H1 (cell line): ENCODE results near the gene NCAM1. TPM values are rescaled to one million over a fixed set of nuclear protein-coding genes. Genes with fewer than 3 reads are reported as not detected.

Source experiments
- CTCF ChIA-PET: fragments of 300-600 bp; sonication (Branson Sonifier 250); formaldehyde crosslinking; loops from one replicate; lab custom pipeline; 2021; ENCODE audit not compliant: partially characterized antibody; lab: Charles Lee
- POLR2A ChIA-PET: fragments of 300-600 bp; sonication (Branson Sonifier 250); formaldehyde crosslinking; loops from one replicate; lab custom pipeline; 2021; ENCODE audit warnings: inconsistent platforms; ENCODE audit not compliant: partially characterized antibody; lab: Charles Lee
- DNase-seq, 2 experiments: peaks; one replicate each; pipeline versions ENCODE4 v3.0.0 to v3.0.0-alpha.2; 2010 to 2022; ENCODE audit warnings: low spot score in 2 of 2, low read depth in 1 of 2, mixed read lengths in 1 of 2
- FAIRE-seq: peaks from 2 replicates; lab custom pipeline; 2011; peaks lifted over from hg19 to GRCh38; lab: Jason Lieb, UNC
- H2AFZ ChIP-seq: 2 replicates; pipeline ENCODE4 v1.8.1; 2012; ENCODE audit warnings: low read length, inconsistent platforms
- H2AK5ac ChIP-seq: 2 replicates; pipeline ENCODE4 v1.6.1; 2013; ENCODE audit warnings: low read depth, low read length
- H2BK120ac ChIP-seq: replicated peaks from 2 replicates; pipeline ENCODE3; 2013; ENCODE audit warnings: low read depth, low read length, inconsistent platforms
- H2BK12ac ChIP-seq: 2 replicates; pipeline ENCODE4 v1.6.1; 2013; ENCODE audit warnings: low read depth, low read length
- H2BK15ac ChIP-seq: 2 replicates; pipeline ENCODE4 v1.6.1; 2013; ENCODE audit warnings: low read length
- H2BK20ac ChIP-seq: 2 replicates; pipeline ENCODE4 v1.6.1; 2013; ENCODE audit warnings: low read length
- H2BK5ac ChIP-seq: 2 replicates; pipeline ENCODE4 v1.6.1; 2013; ENCODE audit warnings: low read depth, low read length
- H3K14ac ChIP-seq: 2 replicates; pipeline ENCODE4 v1.6.1; 2013; ENCODE audit warnings: inconsistent platforms; ENCODE audit not compliant: insufficient read length
- H3K18ac ChIP-seq: 2 replicates; pipeline ENCODE4 v1.6.1; 2013; ENCODE audit warnings: low read length; ENCODE audit errors: extremely low read depth
- H3K23ac ChIP-seq: 2 replicates; pipeline ENCODE4 v1.6.1; 2013; ENCODE audit warnings: inconsistent platforms; ENCODE audit not compliant: insufficient read length
- H3K23me2 ChIP-seq: 2 replicates; pipeline ENCODE4 v1.6.1; 2013; ENCODE audit warnings: low read depth, low read length
- H3K27ac ChIP-seq: 2 replicates; pipeline ENCODE4 v1.6.1; 2011; ENCODE audit warnings: low read depth, low read length, inconsistent platforms
- H3K27me3 ChIP-seq, 4 experiments: replicated peaks in 1 of 4; 1 replicate in 1 of 4; 2 replicates in 3 of 4; pipeline versions ENCODE4 v1.6.1 to v1.8.1; 2011 to 2013; ENCODE audit warnings: low read length in 3 of 4, mild to moderate bottlenecking in 3 of 4, inconsistent platforms in 2 of 4, mixed read lengths in 2 of 4, moderate library complexity in 1 of 4; ENCODE audit not compliant: control insufficient read depth in 3 of 4, insufficient read depth in 3 of 4; ENCODE audit errors: extremely low read depth in 1 of 4
- H3K36me3 ChIP-seq, 4 experiments: 2 replicates each; pipeline versions ENCODE4 v1.6.1 to v1.8.1; 2011 to 2013; ENCODE audit warnings: mild to moderate bottlenecking in 4 of 4, low read length in 3 of 4, moderate library complexity in 2 of 4, control low read depth in 1 of 4, inconsistent platforms in 1 of 4; ENCODE audit not compliant: insufficient read depth in 4 of 4, control insufficient read depth in 2 of 4
- H3K4ac ChIP-seq: replicated peaks from 2 replicates; pipeline ENCODE3; 2013; ENCODE audit warnings: low read length, low read depth, mixed read lengths, inconsistent platforms; ENCODE audit not compliant: insufficient read length
- H3K4me1 ChIP-seq, 4 experiments: replicated peaks in 1 of 4; 1 replicate in 1 of 4; 2 replicates in 3 of 4; pipeline versions ENCODE4 v1.6.1 to v1.8.1; 2011 to 2013; ENCODE audit warnings: low read length in 3 of 4, inconsistent platforms in 2 of 4, mixed read lengths in 1 of 4; ENCODE audit not compliant: insufficient read depth in 4 of 4, control insufficient read depth in 3 of 4
- H3K4me2 ChIP-seq, 2 experiments: 2 replicates each; pipeline versions ENCODE4 v1.6.1 to v1.8.1; 2011 to 2013; ENCODE audit warnings: low read depth in 2 of 2, low read length in 2 of 2, control low read depth in 1 of 2, inconsistent platforms in 1 of 2, mild to moderate bottlenecking in 1 of 2; ENCODE audit not compliant: insufficient read depth in 1 of 2
- H3K4me3 ChIP-seq, 4 experiments: fragments of 200-600, 300-600 bp in 1 of 4; sonication (generic), shearing (Covaris generic), sonication (Bioruptor Twin) in 1 of 4; 2 replicates each; pipeline versions ENCODE4 v1.5.1 to v1.8.1; 2011 to 2016; ENCODE audit warnings: low read length in 4 of 4, low read depth in 3 of 4, control low read depth in 2 of 4, inconsistent platforms in 2 of 4, mild to moderate bottlenecking in 2 of 4, mixed read lengths in 1 of 4, moderate library complexity in 1 of 4; ENCODE audit not compliant: insufficient read depth in 2 of 4; ENCODE audit errors: extremely low read depth in 1 of 4
- H3K56ac ChIP-seq: replicated peaks from 2 replicates; pipeline ENCODE3; 2013; ENCODE audit warnings: low read depth, mild to moderate bottlenecking, mixed read lengths, low read length, inconsistent platforms; ENCODE audit not compliant: insufficient read length
- H3K79me1 ChIP-seq: 2 replicates; pipeline ENCODE4 v1.6.1; 2013; ENCODE audit warnings: low read depth, low read length, control low read depth
- H3K79me2 ChIP-seq, 2 experiments: 2 replicates each; pipeline versions ENCODE4 v1.6.1 to v1.8.1; 2012 to 2013; ENCODE audit warnings: low read length in 2 of 2, mild to moderate bottlenecking in 2 of 2, inconsistent platforms in 1 of 2; ENCODE audit not compliant: insufficient read depth in 2 of 2, control insufficient read depth in 1 of 2
- H3K9ac ChIP-seq, 4 experiments: replicated peaks in 1 of 4; 1 replicate in 1 of 4; 2 replicates in 3 of 4; pipeline versions ENCODE4 v1.6.1 to v1.8.1; 2011 to 2013; ENCODE audit warnings: low read depth in 3 of 4, low read length in 3 of 4, control low read depth in 2 of 4, mild to moderate bottlenecking in 2 of 4, moderate library complexity in 2 of 4, inconsistent platforms in 1 of 4; ENCODE audit errors: extremely low read depth in 1 of 4
- H3K9me3 ChIP-seq, 2 experiments: 2 replicates each; pipeline versions ENCODE4 v1.6.1 to v1.8.1; 2012 to 2013; ENCODE audit warnings: mild to moderate bottlenecking in 2 of 2, moderate library complexity in 2 of 2, control low read depth in 1 of 2, inconsistent platforms in 1 of 2, low read depth in 1 of 2, low read length in 1 of 2, mixed read lengths in 1 of 2; ENCODE audit not compliant: insufficient read depth in 2 of 2
- H4K20me1 ChIP-seq, 2 experiments: replicated peaks in 1 of 2; 2 replicates each; pipeline versions ENCODE3 to v1.8.1; 2011 to 2013; ENCODE audit warnings: inconsistent platforms in 2 of 2, low read length in 2 of 2, mild to moderate bottlenecking in 1 of 2; ENCODE audit not compliant: insufficient read depth in 2 of 2, control insufficient read depth in 1 of 2
- H4K5ac ChIP-seq: 2 replicates; pipeline ENCODE4 v1.6.1; 2013; ENCODE audit warnings: low read length, low read depth, mixed read lengths, inconsistent platforms; ENCODE audit not compliant: insufficient read length
- H4K8ac ChIP-seq: 2 replicates; pipeline ENCODE4 v1.8.0; 2013; ENCODE audit warnings: mild to moderate bottlenecking, moderate library complexity, low read length, inconsistent platforms; ENCODE audit not compliant: insufficient read depth; ENCODE audit errors: extremely low read depth
- H4K91ac ChIP-seq: replicated peaks from 2 replicates; pipeline ENCODE3; 2013; ENCODE audit warnings: low read length, mixed read lengths, inconsistent platforms; ENCODE audit not compliant: insufficient read length
- BACH1 ChIP-seq: IDR thresholded peaks from 2 replicates; pipeline ENCODE4 v1.6.1; 2012; ENCODE audit warnings: low read length, improper control_type of control experiment
- BCL11A ChIP-seq, 2 experiments: IDR thresholded peaks; one replicate each; pipeline ENCODE4 v1.6.1; 2011; ENCODE audit warnings: low read depth in 2 of 2, low read length in 2 of 2, mild to moderate bottlenecking in 2 of 2
- CTBP2 ChIP-seq: IDR thresholded peaks from 2 replicates; pipeline ENCODE4 v1.7.0; 2011; ENCODE audit warnings: borderline replicate concordance, mild to moderate bottlenecking, moderate library complexity, mixed read lengths, low read length; ENCODE audit not compliant: insufficient read depth, insufficient read length
- EZH2 ChIP-seq: fragments of 200-600 bp; sonication (generic); IDR thresholded peaks from 2 replicates; pipeline ENCODE4 v1.7.1; 2012; ENCODE audit warnings: low read depth, mild to moderate bottlenecking, moderate library complexity, low read length, inconsistent platforms; ENCODE audit not compliant: severe bottlenecking
- GABPA ChIP-seq: IDR thresholded peaks from 2 replicates; pipeline ENCODE4 v1.6.1; 2011; ENCODE audit warnings: mild to moderate bottlenecking, low read length, moderate library complexity, borderline replicate concordance; ENCODE audit not compliant: insufficient read depth
- RAD21 ChIP-seq, 2 experiments: IDR thresholded peaks in 1 of 2; conservative IDR thresholded peaks in 1 of 2; 2 replicates each; pipeline ENCODE4 v1.6.1; 2011; ENCODE audit warnings: low read depth in 2 of 2, low read length in 2 of 2, improper control_type of control experiment in 1 of 2, inconsistent platforms in 1 of 2, mild to moderate bottlenecking in 1 of 2, moderate library complexity in 1 of 2
- RFX5 ChIP-seq: IDR thresholded peaks from 2 replicates; pipeline ENCODE4 v1.6.1; 2011; ENCODE audit warnings: low read depth, low read length, improper control_type of control experiment, borderline replicate concordance
- RXRA ChIP-seq: IDR thresholded peaks from 2 replicates; pipeline ENCODE4 v1.6.1; 2011; ENCODE audit warnings: low read depth, mild to moderate bottlenecking, low read length, moderate library complexity; ENCODE audit not compliant: insufficient read depth
- SP1 ChIP-seq: IDR thresholded peaks from 2 replicates; pipeline ENCODE4 v1.6.1; 2011; ENCODE audit warnings: low read depth, low read length
- TEAD4 ChIP-seq: IDR thresholded peaks from 2 replicates; pipeline ENCODE4 v1.6.1; 2012; ENCODE audit warnings: low read depth, low read length, inconsistent platforms, mixed read lengths
- WGBS, 2 experiments: shearing (Covaris generic) in 1 of 2; methylation state at CpG; one replicate each; pipeline versions ENCODE4 v1.1.6 to v1.1.7; 2013 to 2015; ENCODE audit warnings: low lambda C conversion rate in 2 of 2, mixed read lengths in 2 of 2, inconsistent platforms in 1 of 2, low coverage in 1 of 2, missing lambda C conversion rate in 1 of 2; ENCODE audit not compliant: insufficient replicate concordance in 2 of 2, insufficient coverage in 1 of 2, insufficient read length in 1 of 2; ENCODE audit errors: extremely low coverage in 1 of 2, missing lambda C conversion rate in 1 of 2; 5-methylcytosine and 5-hydroxymethylcytosine counted together
- polyA plus RNA-seq, 7 experiments: library from polyadenylated mRNA; depleted of rRNA in 3 of 7; stranded (reverse) in 5 of 7; unstranded in 2 of 7; fragments of >200 nt in 5 of 7; fragments of 200-250 nt in 2 of 7; gene quantifications; 1 replicate in 5 of 7; 2 replicates in 1 of 7; 4 replicates in 1 of 7; pipeline versions ENCODE4 v1.2.1 to v1.2.3, GENCODE V29; 2011 to 2013; ENCODE audit warnings: missing spikeins in 2 of 7, mixed read lengths in 2 of 7
- total RNA-seq: library from RNA; stranded (reverse); fragmentation: NEBNext Ultra II Directional; extraction: Animal tissue kit (Norgen Biotek cat#: 25700); gene quantifications from 2 replicates; pipeline ENCODE4 v1.2.1, GENCODE V29; 2021

Gene NCAM1
- total and polyA plus RNA-seq, 2 of the 8 experiments (the other 6 are each of a cell fraction or from before 2014, with no cell fraction given): 3.1 to 4.3 TPM

DNA sequence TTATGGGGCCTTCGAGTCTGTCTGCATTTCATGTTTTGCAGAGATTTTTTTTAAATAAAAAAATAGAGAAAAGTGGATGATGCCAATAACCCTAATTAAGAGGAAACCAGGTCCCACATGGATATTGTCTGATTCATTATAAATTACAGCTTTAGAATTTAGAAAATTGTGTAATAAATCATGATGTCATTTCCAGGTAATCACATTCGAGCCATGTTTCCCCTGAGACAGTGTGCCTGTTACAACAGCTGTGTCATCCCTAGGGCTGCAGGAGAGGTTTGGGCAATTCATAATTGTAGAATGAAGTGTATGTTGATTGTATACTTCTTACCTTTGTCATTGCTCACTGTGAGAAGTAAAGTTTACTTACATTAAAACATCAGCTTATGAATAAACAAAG is 38.3 kb downstream of the NCAM1 start:
- Histone ChIP-seq H2BK20ac (no peak overlapping the region), H2BK15ac (no peak overlapping the region), H2AK5ac (no peak overlapping the region), H2BK12ac (no peak overlapping the region), H4K91ac (no peak overlapping the region), H4K8ac (no peak overlapping the region), H3K23ac (no peak overlapping the region), H3K9ac (no peak overlapping the region), H3K79me2 (no peaks in the 10 kb centered on the region), H3K23me2 (no peaks in the 10 kb centered on the region), H3K4ac (no peak overlapping the region), H4K5ac (no peak overlapping the region), H3K18ac (no peak overlapping the region), H2AFZ (no peak overlapping the region)
- WGBS, 2 experiments: 94% methylated on average over 2 of the region's 2 CpGs; no CpG with 5 or more reads in 1 of the 2 experiments
- TF ChIP-seq EZH2 (no peak), BCL11A (IDR thresholded peaks at IDR 0.05; ENCODE audit: low read depth in 2 of 2, low read length in 2 of 2) (no peak), CTBP2 (no peak), BACH1 (no peak), RFX5 (no peak), RAD21 (IDR thresholded peaks at IDR 0.05 in 1 of 2, conservative IDR thresholded peaks at IDR 0.05 in 1 of 2; ENCODE audit: low read depth in 2 of 2, low read length in 2 of 2) (no peak), RXRA (no peak), GABPA (no peak), SP1 (no peak), TEAD4 (no peak)
- TF ChIP-seq, all 59 proteins: peak for 0
- FAIRE-seq (no peak), DNase-seq (no peak)
- ChIA-PET POLR2A (no interaction called here), CTCF (interaction anchor here (0.6 to 1.9 kb wide), 5 partner anchors 9 to 784 kb away, joined by 3 to 6 read pairs (median 3); no protein-coding TSS in a partner anchor)
- Histone ChIP-seq H3K14ac (no peak overlapping the region), H3K79me1 (no peaks in the 10 kb centered on the region), H3K27ac (no peak overlapping the region), H3K4me1 (no peaks in the 10 kb centered on the region; a peak in 1 of 7 replicates), H2BK5ac (no peak overlapping the region), H3K4me3 (no peak overlapping the region), H3K4me2 (no peak overlapping the region), H3K27me3 (no peaks in the 10 kb centered on the region), H2BK120ac (no peak overlapping the region), H3K36me3 (no peaks in the 10 kb centered on the region), H4K20me1 (no peaks in the 10 kb centered on the region), H3K9me3 (no peaks in the 10 kb centered on the region), H3K56ac (no peak overlapping the region)
